HEK293T (cell line): ENCODE measurements around the gene PPP6R1.
"Not testable (repeated sequence)": the region's sequence is repeated elsewhere in the genome, so short reads cannot be mapped to it uniquely, and the experiment has no call there.

Experiments used
- ARNT ChIP-seq: fragments of 450-650 bp; IDR thresholded peaks from 2 replicates; pipeline ENCODE4 v1.6.1; 2017; ENCODE audit warnings: mild to moderate bottlenecking
- BHLHE40 ChIP-seq: fragments of 450-650 bp; IDR thresholded peaks from 2 replicates; pipeline ENCODE4 v1.6.1; 2016; ENCODE audit warnings: mild to moderate bottlenecking, moderate library complexity, borderline replicate concordance
- CTBP1 ChIP-seq: fragments of 450-650 bp; IDR thresholded peaks from 2 replicates; pipeline ENCODE4 v1.6.1; 2016; ENCODE audit warnings: borderline replicate concordance
- ELF4 ChIP-seq: fragments of 450-650 bp; IDR thresholded peaks from 2 replicates; pipeline ENCODE4 v1.6.1; 2017; ENCODE audit warnings: antibody characterized with exemption
- FOXA1 ChIP-seq: fragments of 450-650 bp; IDR thresholded peaks from 2 replicates; pipeline ENCODE4 v1.6.1; 2016; ENCODE audit warnings: mild to moderate bottlenecking
- FOXK2 ChIP-seq: fragments of 450-650 bp; IDR thresholded peaks from 2 replicates; pipeline ENCODE4 v1.6.1; 2016; ENCODE audit warnings: mild to moderate bottlenecking
- FOXM1 ChIP-seq: fragments of 450-650 bp; IDR thresholded peaks from 2 replicates; pipeline ENCODE4 v1.6.1; 2017; ENCODE audit warnings: mild to moderate bottlenecking, borderline replicate concordance
- L3MBTL2 ChIP-seq: fragments of 450-650 bp; conservative IDR thresholded peaks from 2 replicates; pipeline ENCODE4 v1.6.1; 2016; ENCODE audit warnings: mild to moderate bottlenecking
- LEF1 ChIP-seq: fragments of 450-650 bp; IDR thresholded peaks from 2 replicates; pipeline ENCODE4 v1.6.1; 2017; ENCODE audit warnings: mild to moderate bottlenecking, borderline replicate concordance
- PKNOX1 ChIP-seq: fragments of 450-650 bp; IDR thresholded peaks from 2 replicates; pipeline ENCODE4 v1.6.1; 2016
- SP1 ChIP-seq: fragments of 450-650 bp; IDR thresholded peaks from 2 replicates; pipeline ENCODE4 v1.6.1; 2017
- SUZ12 ChIP-seq: fragments of 450-650 bp; IDR thresholded peaks from 2 replicates; pipeline ENCODE4 v1.6.1; 2016; ENCODE audit warnings: mild to moderate bottlenecking
- ZNF384 ChIP-seq: fragments of 450-650 bp; IDR thresholded peaks from 2 replicates; pipeline ENCODE4 v1.6.1; 2016

- not testable (repeated sequence) for TF ChIP-seq BHLHE40, SUZ12, CTBP1, FOXK2, FOXA1, ARNT, SP1, LEF1, ELF4, FOXM1, ZNF384, L3MBTL2, PKNOX1
These were observed 56.6 kb downstream of the PPP6R1 start for GRCh38 chr19:55202199-55202598.
